H1 (cell line): ENCODE data around the gene ENKUR. TPM values are rescaled to one million over a fixed set of nuclear protein-coding genes. Genes with fewer than 3 reads are reported as not detected.

Source experiments
- CTCF ChIA-PET: fragments of 300-600 bp; sonication (Branson Sonifier 250); formaldehyde crosslinking; loops from one replicate; lab custom pipeline; 2021; ENCODE audit not compliant: partially characterized antibody; lab: Charles Lee
- POLR2A ChIA-PET: fragments of 300-600 bp; sonication (Branson Sonifier 250); formaldehyde crosslinking; loops from one replicate; lab custom pipeline; 2021; ENCODE audit warnings: inconsistent platforms; ENCODE audit not compliant: partially characterized antibody; lab: Charles Lee
- DNase-seq, 2 experiments: peaks; one replicate each; pipeline versions ENCODE4 v3.0.0 to v3.0.0-alpha.2; 2010 to 2022; ENCODE audit warnings: low spot score in 2 of 2, low read depth in 1 of 2, mixed read lengths in 1 of 2
- FAIRE-seq: peaks from 2 replicates; lab custom pipeline; 2011; peaks lifted over from hg19 to GRCh38; lab: Jason Lieb, UNC
- H2AFZ ChIP-seq: 2 replicates; pipeline ENCODE4 v1.8.1; 2012; ENCODE audit warnings: low read length, inconsistent platforms
- H2AK5ac ChIP-seq: 2 replicates; pipeline ENCODE4 v1.6.1; 2013; ENCODE audit warnings: low read depth, low read length
- H2BK120ac ChIP-seq: replicated peaks from 2 replicates; pipeline ENCODE3; 2013; ENCODE audit warnings: low read depth, low read length, inconsistent platforms
- H2BK12ac ChIP-seq: 2 replicates; pipeline ENCODE4 v1.6.1; 2013; ENCODE audit warnings: low read depth, low read length
- H2BK15ac ChIP-seq: 2 replicates; pipeline ENCODE4 v1.6.1; 2013; ENCODE audit warnings: low read length
- H2BK20ac ChIP-seq: 2 replicates; pipeline ENCODE4 v1.6.1; 2013; ENCODE audit warnings: low read length
- H2BK5ac ChIP-seq: 2 replicates; pipeline ENCODE4 v1.6.1; 2013; ENCODE audit warnings: low read depth, low read length
- H3K14ac ChIP-seq: 2 replicates; pipeline ENCODE4 v1.6.1; 2013; ENCODE audit warnings: inconsistent platforms; ENCODE audit not compliant: insufficient read length
- H3K18ac ChIP-seq: 2 replicates; pipeline ENCODE4 v1.6.1; 2013; ENCODE audit warnings: low read length; ENCODE audit errors: extremely low read depth
- H3K23ac ChIP-seq: 2 replicates; pipeline ENCODE4 v1.6.1; 2013; ENCODE audit warnings: inconsistent platforms; ENCODE audit not compliant: insufficient read length
- H3K23me2 ChIP-seq: 2 replicates; pipeline ENCODE4 v1.6.1; 2013; ENCODE audit warnings: low read depth, low read length
- H3K27ac ChIP-seq: 2 replicates; pipeline ENCODE4 v1.6.1; 2011; ENCODE audit warnings: low read depth, low read length, inconsistent platforms
- H3K27me3 ChIP-seq, 4 experiments: replicated peaks in 1 of 4; 1 replicate in 1 of 4; 2 replicates in 3 of 4; pipeline versions ENCODE4 v1.6.1 to v1.8.1; 2011 to 2013; ENCODE audit warnings: low read length in 3 of 4, mild to moderate bottlenecking in 3 of 4, inconsistent platforms in 2 of 4, mixed read lengths in 2 of 4, moderate library complexity in 1 of 4; ENCODE audit not compliant: control insufficient read depth in 3 of 4, insufficient read depth in 3 of 4; ENCODE audit errors: extremely low read depth in 1 of 4
- H3K36me3 ChIP-seq, 4 experiments: 2 replicates each; pipeline versions ENCODE4 v1.6.1 to v1.8.1; 2011 to 2013; ENCODE audit warnings: mild to moderate bottlenecking in 4 of 4, low read length in 3 of 4, moderate library complexity in 2 of 4, control low read depth in 1 of 4, inconsistent platforms in 1 of 4; ENCODE audit not compliant: insufficient read depth in 4 of 4, control insufficient read depth in 2 of 4
- H3K4ac ChIP-seq: replicated peaks from 2 replicates; pipeline ENCODE3; 2013; ENCODE audit warnings: low read length, low read depth, mixed read lengths, inconsistent platforms; ENCODE audit not compliant: insufficient read length
- H3K4me1 ChIP-seq, 4 experiments: replicated peaks in 1 of 4; 1 replicate in 1 of 4; 2 replicates in 3 of 4; pipeline versions ENCODE4 v1.6.1 to v1.8.1; 2011 to 2013; ENCODE audit warnings: low read length in 3 of 4, inconsistent platforms in 2 of 4, mixed read lengths in 1 of 4; ENCODE audit not compliant: insufficient read depth in 4 of 4, control insufficient read depth in 3 of 4
- H3K4me2 ChIP-seq, 2 experiments: 2 replicates each; pipeline versions ENCODE4 v1.6.1 to v1.8.1; 2011 to 2013; ENCODE audit warnings: low read depth in 2 of 2, low read length in 2 of 2, control low read depth in 1 of 2, inconsistent platforms in 1 of 2, mild to moderate bottlenecking in 1 of 2; ENCODE audit not compliant: insufficient read depth in 1 of 2
- H3K4me3 ChIP-seq, 4 experiments: fragments of 200-600, 300-600 bp in 1 of 4; sonication (generic), shearing (Covaris generic), sonication (Bioruptor Twin) in 1 of 4; 2 replicates each; pipeline versions ENCODE4 v1.5.1 to v1.8.1; 2011 to 2016; ENCODE audit warnings: low read length in 4 of 4, low read depth in 3 of 4, control low read depth in 2 of 4, inconsistent platforms in 2 of 4, mild to moderate bottlenecking in 2 of 4, mixed read lengths in 1 of 4, moderate library complexity in 1 of 4; ENCODE audit not compliant: insufficient read depth in 2 of 4; ENCODE audit errors: extremely low read depth in 1 of 4
- H3K56ac ChIP-seq: replicated peaks from 2 replicates; pipeline ENCODE3; 2013; ENCODE audit warnings: low read depth, mild to moderate bottlenecking, mixed read lengths, low read length, inconsistent platforms; ENCODE audit not compliant: insufficient read length
- H3K79me1 ChIP-seq: 2 replicates; pipeline ENCODE4 v1.6.1; 2013; ENCODE audit warnings: low read depth, low read length, control low read depth
- H3K79me2 ChIP-seq, 2 experiments: 2 replicates each; pipeline versions ENCODE4 v1.6.1 to v1.8.1; 2012 to 2013; ENCODE audit warnings: low read length in 2 of 2, mild to moderate bottlenecking in 2 of 2, inconsistent platforms in 1 of 2; ENCODE audit not compliant: insufficient read depth in 2 of 2, control insufficient read depth in 1 of 2
- H3K9ac ChIP-seq, 4 experiments: replicated peaks in 1 of 4; 1 replicate in 1 of 4; 2 replicates in 3 of 4; pipeline versions ENCODE4 v1.6.1 to v1.8.1; 2011 to 2013; ENCODE audit warnings: low read depth in 3 of 4, low read length in 3 of 4, control low read depth in 2 of 4, mild to moderate bottlenecking in 2 of 4, moderate library complexity in 2 of 4, inconsistent platforms in 1 of 4; ENCODE audit errors: extremely low read depth in 1 of 4
- H3K9me3 ChIP-seq, 2 experiments: 2 replicates each; pipeline versions ENCODE4 v1.6.1 to v1.8.1; 2012 to 2013; ENCODE audit warnings: mild to moderate bottlenecking in 2 of 2, moderate library complexity in 2 of 2, control low read depth in 1 of 2, inconsistent platforms in 1 of 2, low read depth in 1 of 2, low read length in 1 of 2, mixed read lengths in 1 of 2; ENCODE audit not compliant: insufficient read depth in 2 of 2
- H4K20me1 ChIP-seq, 2 experiments: replicated peaks in 1 of 2; 2 replicates each; pipeline versions ENCODE3 to v1.8.1; 2011 to 2013; ENCODE audit warnings: inconsistent platforms in 2 of 2, low read length in 2 of 2, mild to moderate bottlenecking in 1 of 2; ENCODE audit not compliant: insufficient read depth in 2 of 2, control insufficient read depth in 1 of 2
- H4K5ac ChIP-seq: 2 replicates; pipeline ENCODE4 v1.6.1; 2013; ENCODE audit warnings: low read length, low read depth, mixed read lengths, inconsistent platforms; ENCODE audit not compliant: insufficient read length
- H4K8ac ChIP-seq: 2 replicates; pipeline ENCODE4 v1.8.0; 2013; ENCODE audit warnings: mild to moderate bottlenecking, moderate library complexity, low read length, inconsistent platforms; ENCODE audit not compliant: insufficient read depth; ENCODE audit errors: extremely low read depth
- H4K91ac ChIP-seq: replicated peaks from 2 replicates; pipeline ENCODE3; 2013; ENCODE audit warnings: low read length, mixed read lengths, inconsistent platforms; ENCODE audit not compliant: insufficient read length
- BRCA1 ChIP-seq: IDR thresholded peaks from 2 replicates; pipeline ENCODE4 v1.6.1; 2012; ENCODE audit warnings: low read depth, low read length, improper control_type of control experiment
- CEBPB ChIP-seq: IDR thresholded peaks from 2 replicates; pipeline ENCODE4 v1.6.1; 2012; ENCODE audit warnings: low read depth, low read length
- CHD2 ChIP-seq: IDR thresholded peaks from 2 replicates; pipeline ENCODE4 v1.6.1; 2012; ENCODE audit warnings: low read length, improper control_type of control experiment
- GTF2F1 ChIP-seq: IDR thresholded peaks from 2 replicates; pipeline ENCODE4 v1.6.1; 2012; ENCODE audit warnings: low read depth, low read length, improper control_type of control experiment, borderline replicate concordance
- KDM1A ChIP-seq: fragments of 200-600, 300-600 bp; sonication (generic); IDR thresholded peaks from 2 replicates; pipeline ENCODE4 v1.7.1; 2016; ENCODE audit warnings: mild to moderate bottlenecking, low read length, borderline replicate concordance
- KDM5A ChIP-seq: fragments of 200-600 bp; IDR thresholded peaks from 2 replicates; pipeline ENCODE4 v1.7.1; 2012; ENCODE audit warnings: mild to moderate bottlenecking, low read length, inconsistent platforms, mixed read lengths
- POLR2AphosphoS5 ChIP-seq: IDR thresholded peaks from 2 replicates; pipeline ENCODE4 v1.6.1; 2011; ENCODE audit warnings: low read depth, low read length
- RAD21 ChIP-seq, 2 experiments: IDR thresholded peaks in 1 of 2; conservative IDR thresholded peaks in 1 of 2; 2 replicates each; pipeline ENCODE4 v1.6.1; 2011; ENCODE audit warnings: low read depth in 2 of 2, low read length in 2 of 2, improper control_type of control experiment in 1 of 2, inconsistent platforms in 1 of 2, mild to moderate bottlenecking in 1 of 2, moderate library complexity in 1 of 2
- RBBP5 ChIP-seq: IDR thresholded peaks from 2 replicates; pipeline ENCODE4 v1.7.1; 2012; ENCODE audit warnings: low read depth, mild to moderate bottlenecking, inconsistent platforms, low read length, moderate library complexity, borderline replicate concordance
- SP2 ChIP-seq: IDR thresholded peaks from 2 replicates; pipeline ENCODE4 v1.6.1; 2012; ENCODE audit warnings: mild to moderate bottlenecking, low read length, inconsistent platforms
- TBP ChIP-seq: IDR thresholded peaks from 2 replicates; pipeline ENCODE4 v1.6.1; 2011; ENCODE audit warnings: low read depth, low read length, improper control_type of control experiment
- polyA plus RNA-seq, 7 experiments: library from polyadenylated mRNA; depleted of rRNA in 3 of 7; stranded (reverse) in 5 of 7; unstranded in 2 of 7; fragments of >200 nt in 5 of 7; fragments of 200-250 nt in 2 of 7; gene quantifications; 1 replicate in 5 of 7; 2 replicates in 1 of 7; 4 replicates in 1 of 7; pipeline versions ENCODE4 v1.2.1 to v1.2.3, GENCODE V29; 2011 to 2013; ENCODE audit warnings: missing spikeins in 2 of 7, mixed read lengths in 2 of 7
- total RNA-seq: library from RNA; stranded (reverse); fragmentation: NEBNext Ultra II Directional; extraction: Animal tissue kit (Norgen Biotek cat#: 25700); gene quantifications from 2 replicates; pipeline ENCODE4 v1.2.1, GENCODE V29; 2021
- TF ChIP-seq, protein P1 (sequence below): IDR thresholded peaks from 2 replicates; pipeline ENCODE4 v1.6.1; 2011; ENCODE audit warnings: low read depth, mild to moderate bottlenecking, low read length; ENCODE audit not compliant: insufficient read depth
- TF ChIP-seq, protein P2 (sequence below): IDR thresholded peaks from 2 replicates; pipeline ENCODE4 v1.6.1; 2012; ENCODE audit warnings: low read length, inconsistent platforms

Gene ENKUR
- total and polyA plus RNA-seq, 2 of the 8 experiments (the other 6 are each of a cell fraction or from before 2014, with no cell fraction given) = not detected

DNA sequence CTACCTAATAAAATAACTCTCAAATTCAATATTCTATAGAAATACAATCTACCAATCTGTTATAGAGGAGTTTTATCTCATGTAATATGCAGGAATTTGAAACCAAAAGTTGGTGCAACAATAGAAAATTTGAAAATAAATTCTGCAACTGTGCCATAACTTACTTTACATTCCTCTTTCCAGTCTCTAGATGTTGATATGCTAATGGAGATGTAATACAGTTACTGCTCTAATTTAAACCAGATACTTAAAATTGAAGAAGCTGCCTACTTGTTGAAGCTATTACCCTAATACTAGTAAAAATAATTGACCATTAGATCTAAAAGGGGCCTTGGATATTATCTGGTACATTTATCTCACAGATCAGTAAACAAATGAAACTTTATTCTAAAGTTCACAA is 1.4 kb downstream of the ENKUR start:
- Histone ChIP-seq H2BK20ac (no peak overlapping the region), H3K4me1 (peaks cover 0 to 3% (median 0%) of the 10 kb centered on the region in 4 experiments; a peak in 2 of 7 replicates), H4K91ac (no peak overlapping the region), H3K14ac (no peak overlapping the region), H3K4me3 (no peak overlapping the region), H4K8ac (no peak overlapping the region), H3K23me2 (peaks cover 7% of the 10 kb centered on the region), H3K27me3 (no peaks in the 10 kb centered on the region), H3K56ac (no peak overlapping the region), H3K79me1 (no peaks in the 10 kb centered on the region), H3K23ac (no peak overlapping the region), H3K4ac (no peak overlapping the region), H3K36me3 (no peaks in the 10 kb centered on the region), H3K4me2 (no peak overlapping the region), H2AFZ (no peak overlapping the region), H2AK5ac (no peak overlapping the region), H2BK5ac (no peak overlapping the region), H2BK120ac (no peak overlapping the region), H3K27ac (no peak overlapping the region), H3K9me3 (no peaks in the 10 kb centered on the region), H2BK15ac (no peak overlapping the region), H4K20me1 (no peaks in the 10 kb centered on the region), H3K18ac (no peak overlapping the region), H4K5ac (no peak overlapping the region), H3K79me2 (no peaks in the 10 kb centered on the region), H3K9ac (no peak overlapping the region), H2BK12ac (no peak overlapping the region)
- FAIRE-seq = no peak
- DNase-seq = no peak
- ChIA-PET POLR2A (no interaction called here), CTCF (no interaction called here)
- TF ChIP-seq KDM1A (no peak), POLR2AphosphoS5 (no peak), GTF2F1 (no peak), TBP (no peak), CEBPB (no peak), KDM5A (no peak), SP2 (no peak), BRCA1 (no peak), RBBP5 (no peak), CHD2 (no peak), RAD21 (IDR thresholded peaks at IDR 0.05 in 1 of 2, conservative IDR thresholded peaks at IDR 0.05 in 1 of 2; ENCODE audit: low read depth in 2 of 2, low read length in 2 of 2) (no peak)
- TF ChIP-seq, protein P1, sequence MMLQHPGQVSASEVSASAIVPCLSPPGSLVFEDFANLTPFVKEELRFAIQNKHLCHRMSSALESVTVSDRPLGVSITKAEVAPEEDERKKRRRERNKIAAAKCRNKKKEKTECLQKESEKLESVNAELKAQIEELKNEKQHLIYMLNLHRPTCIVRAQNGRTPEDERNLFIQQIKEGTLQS = no peak
- TF ChIP-seq, protein P2, sequence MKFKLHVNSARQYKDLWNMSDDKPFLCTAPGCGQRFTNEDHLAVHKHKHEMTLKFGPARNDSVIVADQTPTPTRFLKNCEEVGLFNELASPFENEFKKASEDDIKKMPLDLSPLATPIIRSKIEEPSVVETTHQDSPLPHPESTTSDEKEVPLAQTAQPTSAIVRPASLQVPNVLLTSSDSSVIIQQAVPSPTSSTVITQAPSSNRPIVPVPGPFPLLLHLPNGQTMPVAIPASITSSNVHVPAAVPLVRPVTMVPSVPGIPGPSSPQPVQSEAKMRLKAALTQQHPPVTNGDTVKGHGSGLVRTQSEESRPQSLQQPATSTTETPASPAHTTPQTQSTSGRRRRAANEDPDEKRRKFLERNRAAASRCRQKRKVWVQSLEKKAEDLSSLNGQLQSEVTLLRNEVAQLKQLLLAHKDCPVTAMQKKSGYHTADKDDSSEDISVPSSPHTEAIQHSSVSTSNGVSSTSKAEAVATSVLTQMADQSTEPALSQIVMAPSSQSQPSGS = no peak
